ENCODE results near the gene GGT6.

Gene GGT6

GRCh38 chr17:4507361-4508111 is 52.8 kb downstream of the GGT6 start:
- no peak for DNase-seq (ENCODE audit: low read depth)
- no peak overlapping the region for H3K4me3 ChIP-seq (ENCODE audit: low read length)
- TF ChIP-seq, protein P1, sequence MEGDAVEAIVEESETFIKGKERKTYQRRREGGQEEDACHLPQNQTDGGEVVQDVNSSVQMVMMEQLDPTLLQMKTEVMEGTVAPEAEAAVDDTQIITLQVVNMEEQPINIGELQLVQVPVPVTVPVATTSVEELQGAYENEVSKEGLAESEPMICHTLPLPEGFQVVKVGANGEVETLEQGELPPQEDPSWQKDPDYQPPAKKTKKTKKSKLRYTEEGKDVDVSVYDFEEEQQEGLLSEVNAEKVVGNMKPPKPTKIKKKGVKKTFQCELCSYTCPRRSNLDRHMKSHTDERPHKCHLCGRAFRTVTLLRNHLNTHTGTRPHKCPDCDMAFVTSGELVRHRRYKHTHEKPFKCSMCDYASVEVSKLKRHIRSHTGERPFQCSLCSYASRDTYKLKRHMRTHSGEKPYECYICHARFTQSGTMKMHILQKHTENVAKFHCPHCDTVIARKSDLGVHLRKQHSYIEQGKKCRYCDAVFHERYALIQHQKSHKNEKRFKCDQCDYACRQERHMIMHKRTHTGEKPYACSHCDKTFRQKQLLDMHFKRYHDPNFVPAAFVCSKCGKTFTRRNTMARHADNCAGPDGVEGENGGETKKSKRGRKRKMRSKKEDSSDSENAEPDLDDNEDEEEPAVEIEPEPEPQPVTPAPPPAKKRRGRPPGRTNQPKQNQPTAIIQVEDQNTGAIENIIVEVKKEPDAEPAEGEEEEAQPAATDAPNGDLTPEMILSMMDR (conservative IDR thresholded peaks at IDR 0.05; ENCODE audit: low read length): no peak
